Hepatic stellate cell (primary cell): ENCODE results near the gene DAAM1.

Source experiments
- DNase-seq: peaks from one replicate; pipeline ENCODE4 v3.0.0; 2011; ENCODE audit warnings: low spot score

The DAAM1 gene

DNA sequence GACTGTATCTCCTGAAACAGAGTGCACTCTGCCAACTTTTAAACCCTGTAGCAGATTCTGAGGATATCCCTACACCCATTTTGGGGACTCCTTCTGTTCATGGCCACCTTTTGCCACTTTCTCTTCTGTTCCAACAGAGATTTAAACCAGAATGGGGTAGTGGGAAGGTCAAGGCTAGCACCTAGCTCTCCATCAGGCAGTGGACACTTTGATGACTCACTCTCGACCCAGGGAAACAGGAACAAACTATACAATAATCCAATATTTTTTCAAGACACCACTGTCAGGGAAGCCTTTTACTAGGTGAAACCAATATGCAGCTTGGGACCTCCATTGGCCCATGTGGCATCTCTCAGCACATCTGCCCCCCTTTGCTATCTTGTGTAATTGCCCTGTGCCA is 103.6 kb downstream of the DAAM1 start:
- no peak for DNase-seq

- no peak for DNase-seq
These were observed 104.6 kb downstream of the DAAM1 start for GRCh38 chr14:59292921-59293534.

DNA sequence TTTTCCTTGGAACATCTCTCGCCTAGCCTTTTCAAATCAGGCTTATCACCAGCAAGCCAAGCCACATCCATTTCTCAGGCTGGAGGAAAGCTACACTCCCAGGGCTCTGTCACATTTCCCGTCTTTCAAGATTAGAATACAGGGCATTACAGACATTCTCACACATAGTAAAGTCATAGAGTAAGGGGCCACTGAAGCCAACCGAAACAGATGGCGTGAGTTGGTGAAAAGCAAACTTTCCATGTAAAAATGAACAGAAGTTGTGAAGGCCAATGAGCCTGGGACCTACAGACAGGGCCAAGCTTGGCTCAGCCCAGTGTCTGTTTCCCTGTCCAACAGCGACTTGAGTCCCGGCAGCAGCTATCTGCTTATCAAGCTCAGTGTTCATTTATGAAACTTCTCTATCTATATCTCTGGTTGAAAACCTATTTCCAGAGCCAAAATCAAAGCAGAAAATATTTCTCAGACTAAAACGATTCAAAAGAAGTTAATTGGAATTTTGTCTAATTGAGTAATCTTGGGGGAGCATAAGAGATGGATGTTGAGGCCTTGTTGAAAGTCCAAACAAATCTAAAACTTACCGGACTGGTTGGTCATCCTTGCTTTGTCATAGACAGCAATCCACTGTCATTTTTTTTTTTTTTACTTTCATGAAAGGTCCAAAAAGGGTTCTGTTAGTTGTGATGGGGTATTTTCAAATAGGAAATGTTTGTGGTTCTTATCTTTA is 105.6 kb downstream of the DAAM1 start:
- no peak for DNase-seq

DNA sequence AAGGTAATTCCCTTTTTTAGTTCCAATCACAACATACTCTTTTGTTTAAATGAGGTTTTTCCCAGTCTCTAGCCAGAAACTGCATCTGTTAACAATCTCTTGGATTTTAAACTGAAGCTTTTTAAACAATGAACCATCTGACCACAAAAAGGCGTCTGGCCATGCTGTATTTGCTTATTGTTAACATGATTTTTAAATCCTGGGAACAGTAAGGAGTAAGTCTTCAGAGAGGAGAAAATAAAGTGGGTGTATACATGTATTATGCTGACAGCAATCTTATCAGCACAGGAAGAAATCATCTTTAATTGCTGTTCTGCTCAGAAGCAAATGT is 106.2 kb downstream of the DAAM1 start:
- DNase-seq, result no peak

DNA sequence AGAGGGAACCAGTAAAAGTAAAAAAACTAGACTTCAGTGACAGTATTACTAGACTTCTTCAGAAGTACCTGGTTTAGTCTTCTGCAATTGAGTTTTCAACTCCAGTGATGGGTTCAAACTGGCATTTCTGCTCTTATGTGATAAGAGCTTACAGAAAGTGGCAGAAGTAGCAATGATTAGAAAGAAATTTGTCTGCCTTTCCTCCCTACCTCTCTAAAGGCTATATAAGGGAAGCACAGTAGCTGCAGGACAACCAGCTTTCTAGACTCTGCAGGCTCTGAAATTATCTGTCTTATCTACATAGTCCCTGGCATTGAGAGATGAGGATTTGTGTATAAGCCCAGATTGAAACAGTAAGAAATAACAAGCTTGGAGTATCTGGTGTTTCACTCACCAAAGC is 107.5 kb downstream of the DAAM1 start:
- DNase-seq, result no peak

DNA sequence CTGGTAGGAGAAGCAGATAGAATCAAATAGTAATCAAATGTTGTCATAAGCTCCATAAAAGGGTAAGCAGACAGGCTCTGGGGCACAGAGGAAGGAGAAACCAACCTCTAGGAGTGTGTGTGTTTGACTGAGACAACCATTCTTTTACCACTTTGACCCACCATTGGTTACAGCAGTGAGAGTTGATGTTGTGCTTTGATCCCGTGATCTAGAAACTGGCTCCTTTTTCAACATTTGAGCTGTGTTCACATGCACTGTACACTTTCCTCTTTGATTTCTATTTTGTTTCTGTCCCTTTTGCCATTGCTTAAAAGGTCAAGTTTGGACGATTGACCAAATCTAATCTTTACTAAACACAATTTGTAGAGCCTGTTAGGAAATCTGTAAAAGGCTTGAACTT is 108.0 kb downstream of the DAAM1 start:
- DNase-seq, result no peak

GRCh38 chr14:59297071-59297776 is 108.8 kb downstream of the DAAM1 start:
- no peak for DNase-seq

DNA sequence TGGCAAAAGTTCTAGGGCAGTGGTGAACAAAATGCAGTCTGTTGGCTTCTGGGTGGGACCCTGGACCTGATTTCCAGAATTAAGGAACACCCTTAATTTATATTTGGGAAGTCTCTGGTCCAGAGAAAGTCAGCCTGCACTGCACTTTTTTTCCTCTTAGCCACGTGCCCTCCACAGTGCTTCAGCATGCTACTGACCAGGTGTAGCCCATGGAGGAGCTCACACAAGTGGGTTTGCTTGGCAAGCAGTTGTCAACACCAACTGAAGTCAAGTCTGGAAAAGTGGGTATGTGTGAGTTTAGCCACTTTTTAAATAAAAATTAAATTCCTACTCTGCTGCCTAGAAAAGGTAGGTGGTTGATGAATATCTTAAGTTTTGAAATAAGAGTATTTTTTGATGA is 111.3 kb downstream of the DAAM1 start:
- DNase-seq, result no peak

DNA sequence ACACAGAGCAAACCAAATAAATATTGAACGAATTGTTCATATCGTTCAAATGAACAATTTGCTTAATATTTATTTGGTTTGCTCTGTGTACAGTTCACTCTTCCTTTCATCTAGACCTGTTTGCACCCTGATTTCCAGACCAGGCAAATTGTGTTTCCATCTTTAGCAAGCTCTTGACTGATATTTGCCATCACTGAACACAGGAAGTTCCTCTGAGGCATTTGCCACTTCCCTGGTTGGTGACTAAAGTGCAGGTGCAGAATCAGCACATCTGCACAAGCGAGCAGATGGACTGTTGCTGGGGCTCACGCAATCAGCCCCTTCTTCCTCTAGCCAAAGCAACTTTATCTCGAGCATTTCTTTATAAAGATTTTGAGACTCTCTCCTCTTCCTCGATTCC is 112.9 kb downstream of the DAAM1 start:
- no peak for DNase-seq

DNA sequence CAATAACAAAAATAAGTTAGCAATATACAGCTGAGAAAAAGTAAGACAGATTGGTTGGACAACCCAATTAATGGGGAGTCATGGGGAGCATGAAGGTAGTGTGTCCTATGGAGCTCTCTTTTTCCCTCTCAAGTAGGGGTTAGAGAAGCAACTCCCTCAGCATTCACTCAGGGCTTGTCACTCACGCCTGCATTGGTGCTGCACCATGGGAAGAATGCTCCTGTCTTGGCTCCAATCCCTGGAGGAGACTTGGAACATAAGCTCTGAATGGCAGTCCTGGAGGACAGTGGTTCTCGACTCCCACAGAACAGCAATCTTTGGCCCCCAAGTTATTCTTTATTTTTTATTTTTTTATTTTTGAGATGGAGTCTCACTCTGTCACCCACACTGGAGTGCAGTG is 113.8 kb downstream of the DAAM1 start:
- no peak for DNase-seq

DNA sequence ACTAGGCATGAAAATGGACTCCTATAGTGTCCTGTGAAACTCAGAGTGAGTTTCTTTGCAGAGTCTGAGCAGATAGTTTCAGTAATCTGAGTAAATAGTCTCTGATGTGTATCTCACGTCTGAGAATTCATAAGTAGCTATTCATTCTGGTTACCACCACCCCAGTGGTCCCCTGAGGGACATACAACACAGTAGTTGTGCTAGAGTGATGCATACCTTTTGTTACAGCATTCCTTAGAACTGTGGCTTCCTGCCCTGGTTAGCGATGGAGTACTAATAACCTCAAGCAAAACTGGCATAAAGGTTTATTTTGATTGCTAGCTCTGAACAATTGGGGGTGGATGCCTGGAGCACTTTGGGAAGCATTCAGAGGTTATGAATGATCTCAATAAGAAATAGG is 114.7 kb downstream of the DAAM1 start:
- DNase-seq, result no peak

DNA sequence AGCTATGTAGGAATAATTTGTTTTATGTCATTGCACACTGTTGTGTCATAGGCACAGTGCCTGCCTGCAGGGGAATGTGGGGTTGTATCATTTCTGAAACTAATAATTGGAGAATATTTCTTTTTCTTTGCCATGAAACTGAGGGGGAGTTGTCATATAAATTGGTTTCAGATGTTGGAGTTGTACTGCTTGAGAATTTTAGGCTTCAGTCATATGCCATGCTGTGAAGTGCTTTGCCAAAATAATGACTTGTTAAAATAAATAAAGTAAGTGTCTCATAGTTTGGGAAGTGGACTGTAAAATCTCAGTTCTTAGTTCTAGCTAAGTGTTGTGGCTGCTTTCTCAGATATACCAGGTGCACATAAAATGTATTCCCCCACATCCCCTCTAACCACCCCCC is 116.8 kb downstream of the DAAM1 start:
- no peak for DNase-seq

DNA sequence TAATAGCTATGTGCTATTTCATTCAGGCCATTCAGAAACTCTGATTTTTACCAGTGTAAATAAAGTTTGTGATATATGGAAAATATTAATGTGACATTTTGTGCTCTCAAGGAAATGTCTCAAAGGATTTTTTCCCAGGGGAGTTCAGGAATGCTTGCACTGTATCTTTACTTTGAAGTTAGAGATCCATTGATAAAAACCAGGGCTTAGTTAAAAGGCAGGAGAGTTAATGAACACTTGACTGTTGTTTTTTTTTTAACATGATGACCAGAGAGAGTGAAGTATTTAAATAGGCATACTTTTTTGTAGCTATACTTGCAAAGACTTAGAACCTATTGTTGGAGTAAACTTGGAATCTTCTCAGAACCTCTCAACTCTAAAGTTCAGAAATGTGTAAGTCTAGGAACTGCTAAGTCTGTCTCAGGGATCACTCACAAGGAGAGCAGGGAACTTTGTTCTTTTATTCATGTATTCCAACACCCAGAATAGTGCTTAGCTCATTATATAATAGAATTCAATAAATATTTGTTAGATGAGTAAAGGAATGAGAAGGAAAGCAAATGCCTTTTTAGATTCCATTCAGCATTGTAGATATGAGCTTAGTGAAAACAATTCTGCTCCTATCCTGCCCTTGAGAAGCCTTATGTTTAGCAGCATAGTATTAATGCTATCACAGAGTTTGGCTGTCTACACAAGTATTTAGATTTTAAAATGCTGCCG is 117.5 kb downstream of the DAAM1 start:
- no peak for DNase-seq

GRCh38 chr14:59306775-59307174 is 118.3 kb downstream of the DAAM1 start:
- DNase-seq, result no peak

DNA sequence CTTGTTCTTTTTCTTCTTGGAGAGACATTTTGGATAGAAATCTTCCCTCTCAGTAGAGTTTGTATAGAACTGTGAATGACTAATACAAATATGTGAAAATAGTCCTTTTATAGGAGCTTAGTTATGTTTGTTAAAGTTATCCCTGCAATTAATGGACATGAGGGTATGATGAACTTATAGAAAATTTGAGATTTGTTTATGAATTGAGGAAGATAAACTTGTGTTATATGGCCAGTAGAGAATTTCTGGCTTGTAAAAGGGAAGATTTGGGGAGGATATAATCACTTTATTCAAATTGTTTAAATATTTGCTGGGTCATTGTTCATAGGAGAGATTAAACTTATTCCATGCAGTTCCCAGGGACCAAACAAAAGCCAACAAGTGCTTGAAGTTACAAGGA is 119.6 kb downstream of the DAAM1 start:
- DNase-seq, result no peak

DNA sequence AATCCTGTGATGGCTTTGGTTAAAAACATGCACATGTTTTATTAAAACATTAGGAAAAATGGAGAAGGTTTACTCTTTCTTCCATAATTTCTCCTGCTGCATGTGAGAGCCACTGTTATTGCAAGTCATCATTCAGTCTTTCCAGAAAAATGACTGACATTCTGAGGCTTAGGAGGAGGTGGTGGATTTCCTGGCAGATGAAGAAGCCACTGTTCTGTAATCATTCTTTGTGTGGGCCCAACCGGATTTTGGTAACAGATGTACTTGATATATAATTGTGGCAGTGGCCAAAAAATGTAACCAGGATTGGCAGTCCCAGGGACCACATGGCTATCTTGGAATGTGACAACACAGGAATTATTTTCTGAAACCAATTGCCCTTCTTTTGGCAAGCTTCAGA is 120.2 kb downstream of the DAAM1 start:
- DNase-seq, result no peak

DNA sequence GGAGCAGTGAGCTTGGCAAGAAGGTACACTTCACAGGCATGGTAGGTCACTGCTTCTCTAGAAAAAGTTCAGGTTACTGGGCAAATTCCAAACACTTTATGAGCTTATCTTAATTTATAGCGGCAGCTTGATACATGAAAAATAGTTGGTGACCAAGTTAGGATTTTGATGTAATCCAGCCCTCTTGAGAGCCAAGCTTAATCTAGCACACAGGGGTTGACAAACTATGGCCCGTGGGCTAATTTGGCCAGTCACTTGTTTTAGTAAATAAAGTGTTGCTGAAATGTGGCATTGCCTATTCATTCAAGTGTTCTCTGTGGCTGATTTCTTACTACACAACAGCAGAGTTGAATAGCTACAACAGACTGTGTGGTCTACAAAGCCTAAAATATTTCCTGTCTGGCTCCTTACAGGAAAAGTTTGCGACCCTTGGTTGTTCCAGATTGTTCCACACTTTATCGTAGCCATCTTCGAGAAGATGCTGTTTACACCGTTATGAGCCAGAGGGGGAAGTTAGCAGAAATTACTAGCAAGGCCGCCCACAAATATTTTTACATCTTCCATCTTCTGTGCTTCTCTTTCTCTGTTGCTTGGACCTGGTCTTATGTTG is 120.9 kb downstream of the DAAM1 start:
- DNase-seq, result no peak

DNA sequence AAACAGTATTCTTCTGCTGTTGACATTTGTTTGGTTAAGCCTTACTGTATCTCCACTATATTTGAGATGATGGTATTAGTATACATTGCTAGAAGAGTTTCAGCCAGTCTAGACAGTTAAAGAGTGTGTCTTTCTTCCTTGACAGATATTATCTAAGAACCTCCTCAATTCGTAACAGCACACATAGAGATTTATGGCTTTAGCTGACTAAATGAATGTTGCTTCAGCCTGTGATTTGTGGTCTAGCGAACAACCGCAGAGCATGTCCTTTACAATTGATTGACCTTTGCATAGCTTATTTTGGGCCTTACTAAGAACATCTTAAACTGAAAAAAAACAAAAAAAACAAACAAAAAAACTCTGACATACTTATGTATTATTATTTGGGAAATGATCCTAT is 122.2 kb downstream of the DAAM1 start:
- no peak for DNase-seq

DNA sequence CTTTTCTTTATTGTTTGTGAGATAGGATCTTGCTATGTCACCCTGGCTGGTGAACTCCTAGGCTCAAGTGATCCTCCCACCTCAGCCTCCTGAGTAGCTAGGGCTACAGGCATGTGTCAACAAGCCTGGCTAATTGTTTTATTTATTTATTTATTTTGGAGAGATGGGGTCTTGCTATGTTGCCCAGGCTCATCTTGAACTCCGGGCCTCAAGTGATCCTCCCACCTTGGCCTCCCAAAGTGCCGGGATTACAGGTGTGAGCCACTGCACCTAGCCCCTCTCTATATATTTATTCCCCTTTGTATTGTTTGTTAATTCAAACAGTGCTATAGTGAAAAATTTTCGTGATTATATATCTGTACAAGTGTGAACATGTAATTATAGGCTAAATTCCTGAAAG is 123.3 kb downstream of the DAAM1 start:
- no peak for DNase-seq

- no peak for DNase-seq
These were observed 124.7 kb downstream of the DAAM1 start for GRCh38 chr14:59313144-59313651.

- no peak for DNase-seq
These were observed 125.5 kb downstream of the DAAM1 start for GRCh38 chr14:59313658-59314608.
